Psoas muscle (tissue), 8 donors: Measurements from ENCODE around the gene MBTPS1. TPM values are rescaled to one million over a fixed set of nuclear protein-coding genes. Genes with fewer than 3 reads are reported as not detected.

Source experiments
- ATAC-seq, 4 donors: fragments of 200-7000 bp; cut with Tn5 transposase; one replicate each; pipeline ENCODE4 v1.9.1; 2020; ENCODE audit warnings: moderate library complexity in 3 of 4, mild to moderate bottlenecking in 2 of 4
- DNase-seq, 2 donors: peaks; one replicate each; pipeline ENCODE4 v3.0.0-alpha.2; 2020
- H3K27ac ChIP-seq: fragments of 200-600 bp; one replicate; pipeline ENCODE4 v1.8.0; 2022
- H3K27me3 ChIP-seq, 3 donors: fragments of 200-600 bp in 1 of 3; one replicate each; pipeline versions ENCODE4 v1.6.1 to v1.8.0; 2013 to 2022; ENCODE audit warnings: low read length in 2 of 3, mild to moderate bottlenecking in 2 of 3, moderate library complexity in 1 of 3; ENCODE audit not compliant: insufficient read depth in 3 of 3
- H3K36me3 ChIP-seq, 2 donors: fragments of 200-600 bp in 1 of 2; one replicate each; pipeline versions ENCODE4 v1.6.1 to v1.8.0; 2013 to 2022; ENCODE audit warnings: low read depth in 1 of 2, mild to moderate bottlenecking in 1 of 2, moderate library complexity in 1 of 2; ENCODE audit not compliant: insufficient read depth in 1 of 2
- H3K4me1 ChIP-seq: fragments of 200-600 bp; one replicate; pipeline ENCODE4 v1.8.0; 2022
- H3K4me3 ChIP-seq: fragments of 200-600 bp; one replicate; pipeline ENCODE4 v1.8.0; 2022; ENCODE audit warnings: mild to moderate bottlenecking
- H3K9me3 ChIP-seq: fragments of 200-600 bp; one replicate; pipeline ENCODE4 v1.8.0; 2022
- CTCF ChIP-seq: fragments of 200-600 bp; IDR thresholded peaks from one replicate; pipeline ENCODE4 v1.8.0; 2022; ENCODE audit warnings: antibody characterized with exemption
- WGBS, 3 donors: extraction: QIAGEN DNeasy Blood & Tissue Kit; methylation state at CpG; one replicate each; pipeline versions ENCODE4 v1.1.6 to v1.1.7; 2013; 5-methylcytosine and 5-hydroxymethylcytosine counted together
- intact Hi-C, 2 donors: fragments of 100-400 bp; cut with DNase I; formaldehyde crosslinking; loops; one replicate each; pipeline versions ENCODE4 v1.11.0 to v1.14.2; 2022
- polyA plus RNA-seq, 3 donors: library from polyadenylated mRNA; stranded (reverse); fragments of 200-250 nt; gene quantifications; one replicate each; pipeline ENCODE4 v1.2.3, GENCODE V29; 2013
- total RNA-seq, 4 donors: library from RNA; stranded (reverse); fragmentation: NEBNext Ultra II Directional in 2 of 4; extraction: Animal tissue kit (Norgen Biotek cat#: 25700) in 2 of 4; gene quantifications; one replicate each; pipeline versions ENCODE4 v1.2.1 to v1.2.4, GENCODE V29; 2021 to 2023
- donor health status: healthy with polysubstance abuse.
- donor health status: DM: no; HTN: no; CAD: no; lungs with moderate emphysema.
- donor health status: Bipolar disorder and iron deficiency.
- donor health status: healthy.
- donor health status: DM: yes; HTN: yes; CAD: no.
- donor health status: DM: no; HTN: no; CAD: no.
- donor health status: DM: no; HTN: no; CAD: no.
- donor health status: DM: yes; HTN: yes; CAD: no.

MBTPS1 gene
- total and polyA plus RNA-seq, 7 donors, result 18.6 to 31.8 (median 28.8) TPM

GRCh38 chr16:84136331-84137125, 19.8 kb upstream of the MBTPS1 start:
- no peak overlapping the region for H3K4me3 ChIP-seq
- H3K9me3 ChIP-seq, result no peaks in the 10 kb centered on the region
- no peaks in the 10 kb centered on the region for H3K27me3 ChIP-seq
- DNase-seq (no peak), ATAC-seq (no peak)
- no peaks in the 10 kb centered on the region for H3K36me3 ChIP-seq
- WGBS, 3 donors, result 89 to 94% (median 92%) methylated on average over 11 of the region's 11 CpGs
- no peak for TF ChIP-seq CTCF
- peaks cover 20% of the 10 kb centered on the region for H3K4me1 ChIP-seq
- intact Hi-C loops, result no loop called here
- no peak overlapping the region for H3K27ac ChIP-seq

- Histone ChIP-seq H3K4me3 (no peak overlapping the region), H3K27me3 (no peaks in the 10 kb centered on the region), H3K36me3 (peaks cover 0 to 32% of the 10 kb centered on the region in 2 donors), H3K4me1 (no peaks in the 10 kb centered on the region), H3K9me3 (no peaks in the 10 kb centered on the region), H3K27ac (no peak overlapping the region)
- no peak for DNase-seq
- intact Hi-C loops, result no loop called here
- 77 to 90% (median 83%) methylated on average over 7 of the region's 7 CpGs for WGBS, 3 donors
- TF ChIP-seq CTCF, result no peak
- ATAC-seq, result no peak
Observed at GRCh38 chr16:84132527-84133285, 16.0 kb upstream of the MBTPS1 start.

- Histone ChIP-seq H3K4me3 (no peak overlapping the region), H3K27ac (no peak overlapping the region), H3K4me1 (no peaks in the 10 kb centered on the region), H3K9me3 (no peaks in the 10 kb centered on the region), H3K36me3 (peaks cover 3 to 47% of the 10 kb centered on the region in 2 donors), H3K27me3 (no peaks in the 10 kb centered on the region)
- TF ChIP-seq CTCF, result no peak
- intact Hi-C loops, result no loop called here
- no peak for DNase-seq
- ATAC-seq, result no peak
- 86 to 88% (median 88%) methylated on average over 5 of the region's 5 CpGs for WGBS, 3 donors
Observed at GRCh38 chr16:84131117-84131516, 14.4 kb upstream of the MBTPS1 start.

- TF ChIP-seq CTCF, result no peak
- peaks cover 3 to 74% of the 10 kb centered on the region in 2 donors for H3K36me3 ChIP-seq
- H3K4me3 ChIP-seq, result no peak overlapping the region
- no peak for DNase-seq
- no peaks in the 10 kb centered on the region for H3K9me3 ChIP-seq
- intact Hi-C loops, result no loop called here
- H3K27ac ChIP-seq, result no peak overlapping the region
- 91 to 96% (median 95%) methylated on average over 7 of the region's 7 CpGs for WGBS, 3 donors
- H3K4me1 ChIP-seq, result no peaks in the 10 kb centered on the region
- no peaks in the 10 kb centered on the region for H3K27me3 ChIP-seq
- ATAC-seq, result no peak
Observed at GRCh38 chr16:84124257-84125073, 7.7 kb upstream of the MBTPS1 start.
